GM12892 (cell line): Measurements from ENCODE around the gene ROR1.

Source experiments
- POLR2A ChIP-seq: IDR thresholded peaks from 2 replicates; pipeline ENCODE4 v1.6.1; 2011; ENCODE audit warnings: low read depth, low read length, control low read depth
- TAF1 ChIP-seq: IDR thresholded peaks from 2 replicates; pipeline ENCODE4 v1.6.1; 2011; ENCODE audit warnings: low read depth, mild to moderate bottlenecking, control low read depth, low read length, borderline replicate concordance

GRCh38 chr1:64176659-64177058, 402.8 kb downstream of the ROR1 start:
- no peak for TF ChIP-seq POLR2A
- no peak for TF ChIP-seq TAF1
